Liver (tissue), 9 donors: ENCODE measurements around the gene ACSL6. TPM values are rescaled to one million over a fixed set of nuclear protein-coding genes. Genes with fewer than 3 reads are reported as not detected.

ENCODE experiments used
- DNase-seq: peaks from one replicate; pipeline ENCODE4 v3.0.0-alpha.2; 2017; ENCODE audit warnings: low spot score
- H3K27ac ChIP-seq, 2 donors: one replicate each; pipeline ENCODE4 v1.7.0; 2013; ENCODE audit warnings: inconsistent platforms in 2 of 2, low read length in 2 of 2, control low read depth in 1 of 2, low read depth in 1 of 2, mild to moderate bottlenecking in 1 of 2
- H3K27me3 ChIP-seq, 4 donors: one replicate each; pipeline versions ENCODE4 v1.6.1 to v1.7.0; 2013; ENCODE audit warnings: low read length in 3 of 4, inconsistent platforms in 1 of 4, mild to moderate bottlenecking in 1 of 4, moderate library complexity in 1 of 4; ENCODE audit not compliant: control insufficient read depth in 4 of 4, insufficient read depth in 4 of 4
- H3K36me3 ChIP-seq, 4 donors: one replicate each; pipeline versions ENCODE4 v1.6.1 to v1.7.0; 2013; ENCODE audit warnings: low read length in 3 of 4, mild to moderate bottlenecking in 3 of 4, low read depth in 1 of 4, moderate library complexity in 1 of 4; ENCODE audit not compliant: control insufficient read depth in 4 of 4, insufficient read depth in 3 of 4
- H3K4me1 ChIP-seq, 4 donors: one replicate each; pipeline versions ENCODE4 v1.6.1 to v1.7.0; 2013; ENCODE audit warnings: low read length in 3 of 4, mild to moderate bottlenecking in 3 of 4, moderate library complexity in 1 of 4; ENCODE audit not compliant: control insufficient read depth in 4 of 4, insufficient read depth in 4 of 4
- H3K4me3 ChIP-seq, 3 donors: one replicate each; pipeline versions ENCODE4 v1.6.1 to v1.7.0; 2013; ENCODE audit warnings: low read length in 3 of 3, control low read depth in 1 of 3, low read depth in 1 of 3, mild to moderate bottlenecking in 1 of 3
- H3K9ac ChIP-seq, 2 donors: one replicate each; pipeline ENCODE4 v1.7.0; 2013; ENCODE audit warnings: low read length in 2 of 2, mild to moderate bottlenecking in 2 of 2, moderate library complexity in 2 of 2, control low read depth in 1 of 2, low read depth in 1 of 2
- H3K9me3 ChIP-seq, 4 donors: one replicate each; pipeline versions ENCODE4 v1.6.1 to v1.7.0; 2013; ENCODE audit warnings: low read length in 3 of 4; ENCODE audit not compliant: control insufficient read depth in 4 of 4
- ATF3 ChIP-seq: IDR thresholded peaks from 2 replicates; pipeline ENCODE4 v1.6.1; 2016; ENCODE audit warnings: antibody characterized with exemption
- FOXA2 ChIP-seq: IDR thresholded peaks from 2 replicates; pipeline ENCODE4 v1.6.1; 2016; ENCODE audit warnings: antibody characterized with exemption
- GABPA ChIP-seq, 2 donors: IDR thresholded peaks in 1 of 2; conservative IDR thresholded peaks in 1 of 2; 2 replicates each; pipeline ENCODE4 v1.6.1; 2016; ENCODE audit warnings: antibody characterized with exemption in 2 of 2, mild to moderate bottlenecking in 1 of 2, moderate library complexity in 1 of 2
- HNF4A ChIP-seq, 2 donors: conservative IDR thresholded peaks; 2 replicates each; pipeline ENCODE4 v1.6.1; 2016; ENCODE audit warnings: antibody characterized with exemption in 2 of 2, mild to moderate bottlenecking in 2 of 2
- JUND ChIP-seq, 2 donors: IDR thresholded peaks; 2 replicates each; pipeline ENCODE4 v1.6.1; 2016; ENCODE audit warnings: antibody characterized with exemption in 2 of 2
- NR2F2 ChIP-seq: IDR thresholded peaks from 2 replicates; pipeline ENCODE4 v1.6.1; 2016; ENCODE audit warnings: antibody characterized with exemption
- RAD21 ChIP-seq, 2 donors: IDR thresholded peaks; 2 replicates each; pipeline ENCODE4 v1.6.1; 2016; ENCODE audit warnings: antibody characterized with exemption in 2 of 2, mild to moderate bottlenecking in 2 of 2
- RXRA ChIP-seq, 2 donors: IDR thresholded peaks; 2 replicates each; pipeline ENCODE4 v1.6.1; 2017 to 2018; ENCODE audit warnings: antibody characterized with exemption in 2 of 2, mild to moderate bottlenecking in 1 of 2
- SP1 ChIP-seq: IDR thresholded peaks from 2 replicates; pipeline ENCODE4 v1.6.1; 2018; ENCODE audit warnings: antibody characterized with exemption, mild to moderate bottlenecking
- TAF1 ChIP-seq: conservative IDR thresholded peaks from 2 replicates; pipeline ENCODE4 v1.6.1; 2016; ENCODE audit warnings: antibody characterized with exemption, mild to moderate bottlenecking
- YY1 ChIP-seq: IDR thresholded peaks from 2 replicates; pipeline ENCODE4 v1.6.1; 2016; ENCODE audit warnings: antibody characterized with exemption, mild to moderate bottlenecking
- WGBS: extraction: QIAGEN DNeasy Blood & Tissue Kit; methylation state at CpG from one replicate; pipeline ENCODE4 v1.1.7; 2013; 5-methylcytosine and 5-hydroxymethylcytosine counted together
- polyA plus RNA-seq, 2 donors: library from polyadenylated mRNA; stranded (reverse) in 1 of 2; unstranded in 1 of 2; fragments of 200-250 nt in 1 of 2; fragments of >200 nt in 1 of 2; fragmentation: Nextera tagmentation in 1 of 2; extraction: Ambion mirVana in 1 of 2; gene quantifications; one replicate each; pipeline versions ENCODE4 v1.2.1 to v1.2.3, GENCODE V29; 2013 to 2015
- total RNA-seq, 2 donors: library from RNA; depleted of rRNA; stranded (reverse); fragments of >200 nt; gene quantifications; one replicate each; pipeline ENCODE4 v1.2.3, GENCODE V29; 2014
- TF ChIP-seq, protein P1 (sequence below): IDR thresholded peaks from 2 replicates; pipeline ENCODE4 v1.6.1; 2016; ENCODE audit warnings: antibody characterized with exemption
- TF ChIP-seq, protein P2 (sequence below): IDR thresholded peaks from 2 replicates; pipeline ENCODE4 v1.6.1; 2016; ENCODE audit warnings: antibody characterized with exemption
- donor health status: healthy.
- donor health status: healthy.
- donor health status: healthy.
- donor health status: healthy.
- donor health status: healthy.

Gene ACSL6
- total and polyA plus RNA-seq, 4 donors: 0.89 to 129 (median 4.6) TPM

DNA sequence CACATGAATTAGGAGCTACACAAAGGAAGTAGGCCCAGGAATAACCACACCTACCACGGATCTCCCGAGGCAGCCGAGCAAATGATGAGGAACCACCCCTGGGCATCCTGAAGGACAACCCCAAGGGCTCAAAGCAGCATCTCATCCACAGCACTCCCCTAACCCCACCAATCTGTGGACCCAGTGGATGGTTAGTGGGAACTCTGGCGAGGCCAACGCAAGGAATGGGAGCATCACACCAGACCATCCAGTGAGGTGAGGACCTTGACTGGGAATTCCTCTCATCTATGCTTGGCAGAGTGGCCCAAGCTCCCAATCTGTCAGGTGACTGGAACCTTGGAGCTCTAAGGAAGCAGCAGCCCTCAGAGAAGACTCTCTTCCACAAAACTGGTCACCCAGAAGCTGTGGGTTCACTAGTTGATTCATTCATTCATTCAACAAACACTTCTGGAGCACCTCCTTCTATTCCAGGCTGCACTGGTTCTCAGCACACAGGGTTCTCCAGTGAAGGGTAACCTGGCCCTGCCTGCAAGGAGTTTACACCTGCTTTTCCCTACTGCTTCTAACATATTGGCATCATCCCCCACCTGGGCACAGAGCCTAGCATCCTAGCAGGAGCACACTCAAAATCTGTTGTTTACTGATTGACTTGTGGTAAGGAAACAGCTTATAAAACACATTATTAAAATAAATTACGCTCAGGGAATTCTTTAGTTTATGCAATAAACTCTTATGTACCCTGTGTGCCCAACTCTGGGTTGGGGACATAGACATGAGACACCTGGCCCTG lies 4.9 kb downstream of the ACSL6 start (continued):
- TF ChIP-seq TAF1 (no peak), JUND (IDR thresholded peaks at IDR 0.05) (no peak), SP1 (no peak), HNF4A (conservative IDR thresholded peaks at IDR 0.05) (no peak), RXRA (IDR thresholded peaks at IDR 0.05) (no peak), GABPA (IDR thresholded peaks at IDR 0.05 in 1 of 2, conservative IDR thresholded peaks at IDR 0.05 in 1 of 2) (no peak), ATF3 (no peak), FOXA2 (no peak), RAD21 (IDR thresholded peaks at IDR 0.05) (no peak), YY1 (no peak)
- TF ChIP-seq, protein P1, sequence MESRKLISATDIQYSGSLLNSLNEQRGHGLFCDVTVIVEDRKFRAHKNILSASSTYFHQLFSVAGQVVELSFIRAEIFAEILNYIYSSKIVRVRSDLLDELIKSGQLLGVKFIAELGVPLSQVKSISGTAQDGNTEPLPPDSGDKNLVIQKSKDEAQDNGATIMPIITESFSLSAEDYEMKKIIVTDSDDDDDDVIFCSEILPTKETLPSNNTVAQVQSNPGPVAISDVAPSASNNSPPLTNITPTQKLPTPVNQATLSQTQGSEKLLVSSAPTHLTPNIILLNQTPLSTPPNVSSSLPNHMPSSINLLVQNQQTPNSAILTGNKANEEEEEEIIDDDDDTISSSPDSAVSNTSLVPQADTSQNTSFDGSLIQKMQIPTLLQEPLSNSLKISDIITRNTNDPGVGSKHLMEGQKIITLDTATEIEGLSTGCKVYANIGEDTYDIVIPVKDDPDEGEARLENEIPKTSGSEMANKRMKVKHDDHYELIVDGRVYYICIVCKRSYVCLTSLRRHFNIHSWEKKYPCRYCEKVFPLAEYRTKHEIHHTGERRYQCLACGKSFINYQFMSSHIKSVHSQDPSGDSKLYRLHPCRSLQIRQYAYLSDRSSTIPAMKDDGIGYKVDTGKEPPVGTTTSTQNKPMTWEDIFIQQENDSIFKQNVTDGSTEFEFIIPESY: no peak

- no peak overlapping the region for H3K9ac ChIP-seq
- DNase-seq: no peak
- 95% methylated on average over 3 of the region's 3 CpGs for WGBS
Measured at GRCh38 chr5:132005591-132005990, 5.9 kb downstream of the ACSL6 start.

GRCh38 chr5:132003982-132004381 lies 7.5 kb downstream of the ACSL6 start:
- WGBS: 92% methylated on average over 3 of the region's 3 CpGs
- Histone ChIP-seq H3K9me3 (no peaks in the 10 kb centered on the region), H3K9ac (no peak overlapping the region), H3K36me3 (no peaks in the 10 kb centered on the region), H3K27ac (no peak overlapping the region), H3K27me3 (no peaks in the 10 kb centered on the region), H3K4me1 (no peaks in the 10 kb centered on the region), H3K4me3 (no peak overlapping the region)
- no peak for DNase-seq
- TF ChIP-seq, protein P1: no peak
- TF ChIP-seq JUND (IDR thresholded peaks at IDR 0.05): no peak
- no peak for TF ChIP-seq NR2F2
- no peak for TF ChIP-seq ATF3

More at GRCh38 chr5:132005591-132005990, 5.9 kb downstream of the ACSL6 start:
- peaks cover 0 to 8% (median 5%) of the 10 kb centered on the region in 4 donors for H3K4me1 ChIP-seq
- TF ChIP-seq, protein P1: no peak
- TF ChIP-seq, protein P2, sequence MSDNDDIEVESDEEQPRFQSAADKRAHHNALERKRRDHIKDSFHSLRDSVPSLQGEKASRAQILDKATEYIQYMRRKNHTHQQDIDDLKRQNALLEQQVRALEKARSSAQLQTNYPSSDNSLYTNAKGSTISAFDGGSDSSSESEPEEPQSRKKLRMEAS: no peak
- TF ChIP-seq RXRA (IDR thresholded peaks at IDR 0.05) (no peak), YY1 (no peak)
- H3K27ac ChIP-seq: no peak overlapping the region
- H3K27me3 ChIP-seq: no peaks in the 10 kb centered on the region
- no peaks in the 10 kb centered on the region for H3K36me3 ChIP-seq
- H3K4me3 ChIP-seq: no peak overlapping the region
- H3K9me3 ChIP-seq: no peaks in the 10 kb centered on the region
